Brain pericyte (primary cell): ENCODE data around the gene MEIOB.
"Not testable (repeated sequence)": the region's sequence is repeated elsewhere in the genome, so short reads cannot be mapped to it uniquely, and the experiment has no call there.

Source experiments
- DNase-seq: peaks from one replicate; pipeline ENCODE4 v3.0.0-alpha.2; 2012; ENCODE audit warnings: low read depth, low spot score

MEIOB gene, protein sequence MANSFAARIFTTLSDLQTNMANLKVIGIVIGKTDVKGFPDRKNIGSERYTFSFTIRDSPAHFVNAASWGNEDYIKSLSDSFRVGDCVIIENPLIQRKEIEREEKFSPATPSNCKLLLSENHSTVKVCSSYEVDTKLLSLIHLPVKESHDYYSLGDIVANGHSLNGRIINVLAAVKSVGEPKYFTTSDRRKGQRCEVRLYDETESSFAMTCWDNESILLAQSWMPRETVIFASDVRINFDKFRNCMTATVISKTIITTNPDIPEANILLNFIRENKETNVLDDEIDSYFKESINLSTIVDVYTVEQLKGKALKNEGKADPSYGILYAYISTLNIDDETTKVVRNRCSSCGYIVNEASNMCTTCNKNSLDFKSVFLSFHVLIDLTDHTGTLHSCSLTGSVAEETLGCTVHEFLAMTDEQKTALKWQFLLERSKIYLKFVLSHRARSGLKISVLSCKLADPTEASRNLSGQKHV

DNA sequence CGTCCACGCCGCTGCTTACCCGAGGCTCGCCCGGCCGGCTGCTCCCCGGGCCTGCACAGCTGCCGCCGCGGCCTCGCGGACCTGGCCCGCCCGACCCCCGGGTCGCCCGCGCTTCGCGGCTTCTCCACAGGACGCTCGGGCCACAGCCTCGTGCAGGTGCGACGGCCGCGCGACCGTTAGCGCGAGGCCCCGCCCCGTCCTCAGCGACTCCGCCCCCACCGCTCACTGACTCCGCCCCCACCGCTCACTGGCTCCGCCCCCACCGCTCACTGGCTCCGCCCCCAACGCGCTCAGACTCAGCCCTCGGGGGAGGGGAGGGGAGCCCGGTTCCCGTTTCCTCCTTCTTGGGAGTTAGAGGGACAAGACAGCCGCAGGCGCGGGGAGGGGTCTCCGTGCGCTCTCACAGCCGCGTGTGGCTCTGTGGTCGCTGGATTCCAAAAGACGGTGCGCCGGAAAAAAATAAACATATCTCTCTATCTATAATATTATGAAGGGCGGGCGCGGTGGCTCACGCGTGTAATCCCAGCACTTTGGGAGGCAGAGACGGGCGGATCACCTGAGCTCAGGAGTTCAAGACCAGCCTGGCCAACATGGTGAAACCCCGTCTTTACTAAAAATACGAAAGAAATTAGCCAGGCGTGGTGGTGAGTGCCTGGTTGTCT is at the start of gene MEIOB:
TSS of gene MEIOB (minus strand) at position 191 of the 662 bp plus-strand sequence. CDS start 3,989 bp downstream, outside the sequence.
- DNase-seq: no peak

DNA sequence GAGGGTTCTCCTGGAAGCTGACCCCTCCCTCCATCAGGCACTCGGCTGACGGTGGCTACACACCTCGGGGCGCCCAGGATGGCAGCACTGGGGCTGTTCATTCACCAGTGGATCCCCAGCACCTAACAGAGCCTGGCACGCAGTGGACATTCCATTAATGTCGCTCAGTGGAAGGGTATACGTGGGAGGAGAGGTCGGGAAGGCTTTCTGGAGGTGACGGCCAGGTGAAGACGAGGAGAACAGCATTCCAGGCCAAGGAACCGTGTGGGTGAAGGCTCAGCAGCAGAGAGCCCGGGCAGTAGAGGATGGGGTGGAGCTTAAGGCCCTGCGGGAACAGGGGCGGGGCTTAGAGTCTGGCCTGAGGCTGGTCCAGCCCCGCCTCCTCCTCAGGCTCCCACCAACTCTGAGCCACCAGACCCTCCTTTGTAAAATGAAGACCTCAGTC is 48.8 kb upstream of the MEIOB start:
- no peak for DNase-seq

DNA sequence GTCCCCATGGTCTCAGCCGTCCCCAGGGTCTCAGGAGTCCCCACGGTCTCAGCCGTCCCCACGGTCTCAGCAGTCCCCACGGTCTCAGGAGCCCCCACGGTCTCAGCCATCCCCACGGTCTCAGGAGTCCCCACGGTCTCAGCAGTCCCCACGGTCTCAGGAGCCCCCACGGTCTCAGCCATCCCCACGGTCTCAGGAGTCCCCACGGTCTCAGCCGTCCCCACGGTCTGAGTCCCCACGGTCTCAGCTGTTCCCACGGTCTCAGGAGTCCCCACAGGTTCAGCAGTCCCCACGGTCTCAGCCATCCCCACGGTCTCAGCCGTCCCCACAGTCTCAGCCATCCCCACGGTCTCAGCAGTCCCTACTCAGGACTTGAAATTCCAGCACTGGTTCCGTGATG is 48.2 kb upstream of the MEIOB start:
- DNase-seq: not testable (repeated sequence)

DNA sequence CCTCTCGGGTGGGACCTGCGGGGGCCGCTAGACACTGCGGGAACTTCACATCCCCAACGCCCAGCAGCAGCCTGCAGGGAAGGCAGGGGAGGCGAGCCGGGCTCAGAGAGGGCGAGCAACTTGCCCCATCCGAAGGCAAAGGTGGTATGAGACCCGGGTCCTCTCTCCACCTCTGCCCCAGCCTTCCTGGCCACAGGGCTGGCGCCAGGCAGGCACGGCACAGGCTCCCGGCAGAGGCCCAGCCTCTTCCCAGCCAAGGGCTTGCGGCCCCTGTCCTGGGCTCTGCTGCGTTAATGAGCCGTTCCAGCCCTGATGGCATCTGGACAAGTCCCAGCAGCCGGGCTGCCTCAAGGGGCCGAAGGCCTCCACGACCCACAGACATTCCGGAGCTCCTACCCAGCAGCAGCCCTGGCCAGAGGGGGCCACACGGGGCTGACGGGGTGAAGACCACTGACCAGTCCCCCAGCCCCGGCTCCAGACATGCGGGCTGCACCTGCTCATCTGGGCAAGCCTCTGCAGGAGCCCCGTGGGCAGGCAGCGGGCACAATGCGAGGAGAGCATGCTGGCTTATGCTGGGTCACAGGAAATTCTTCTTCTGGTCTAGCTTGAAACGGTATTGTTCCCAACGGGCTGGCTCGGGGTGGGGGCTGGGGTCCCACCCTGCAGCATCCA is 47.5 kb upstream of the MEIOB start:
- no peak for DNase-seq

DNA sequence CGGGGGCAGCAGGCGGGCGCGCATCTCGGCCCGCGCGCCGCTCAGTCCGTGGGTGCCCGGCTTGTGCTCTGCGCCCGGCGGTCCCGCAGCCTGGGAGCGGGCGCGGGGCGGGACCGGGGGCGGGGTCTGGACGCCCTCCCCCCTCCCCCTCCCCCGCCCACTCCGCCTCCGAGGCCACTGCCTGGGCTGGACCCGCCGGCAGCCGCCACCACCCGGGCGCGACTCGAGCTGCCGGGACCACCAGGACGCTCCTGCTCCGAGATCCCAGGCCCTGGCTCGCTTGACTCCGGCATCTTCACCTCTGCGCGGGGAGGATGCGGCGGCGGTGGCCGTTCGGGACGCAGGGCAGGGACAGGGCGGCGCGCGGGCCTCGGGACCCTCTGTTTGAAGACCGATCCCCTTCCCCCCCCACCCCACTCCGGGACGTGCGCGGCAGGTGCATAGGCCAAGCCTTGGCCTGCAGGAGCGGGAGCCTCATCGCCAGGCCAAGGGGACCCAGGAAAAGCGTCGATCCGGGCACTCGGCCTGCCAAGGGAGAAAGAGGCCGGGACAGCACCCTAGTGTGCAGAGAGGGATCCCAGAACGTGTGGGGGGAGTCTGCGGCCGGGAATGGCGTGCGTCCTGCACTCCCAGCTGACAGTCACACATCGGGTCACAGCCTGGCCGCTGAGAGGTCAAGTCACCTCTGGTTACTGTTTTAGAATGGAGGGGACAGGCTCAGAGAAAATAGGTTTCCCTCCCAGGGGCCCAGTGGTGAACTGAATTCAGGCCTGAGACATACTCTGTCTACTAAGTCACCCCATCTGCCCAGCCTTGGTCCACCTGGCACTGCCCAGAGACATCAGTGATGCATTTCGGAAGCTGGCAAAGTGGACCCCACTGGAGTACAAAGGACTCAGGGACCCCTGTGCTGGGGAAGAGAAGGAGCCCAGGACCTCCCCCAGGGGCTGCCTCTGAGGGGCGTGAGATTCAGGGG is 46.7 kb upstream of the MEIOB start, which contains the start of gene HS3ST6:
TSS of gene HS3ST6 (minus strand) at position 65 of the 976 bp plus-strand sequence. CDS start 92 bp downstream, outside the sequence.
- DNase-seq: no peak

DNA sequence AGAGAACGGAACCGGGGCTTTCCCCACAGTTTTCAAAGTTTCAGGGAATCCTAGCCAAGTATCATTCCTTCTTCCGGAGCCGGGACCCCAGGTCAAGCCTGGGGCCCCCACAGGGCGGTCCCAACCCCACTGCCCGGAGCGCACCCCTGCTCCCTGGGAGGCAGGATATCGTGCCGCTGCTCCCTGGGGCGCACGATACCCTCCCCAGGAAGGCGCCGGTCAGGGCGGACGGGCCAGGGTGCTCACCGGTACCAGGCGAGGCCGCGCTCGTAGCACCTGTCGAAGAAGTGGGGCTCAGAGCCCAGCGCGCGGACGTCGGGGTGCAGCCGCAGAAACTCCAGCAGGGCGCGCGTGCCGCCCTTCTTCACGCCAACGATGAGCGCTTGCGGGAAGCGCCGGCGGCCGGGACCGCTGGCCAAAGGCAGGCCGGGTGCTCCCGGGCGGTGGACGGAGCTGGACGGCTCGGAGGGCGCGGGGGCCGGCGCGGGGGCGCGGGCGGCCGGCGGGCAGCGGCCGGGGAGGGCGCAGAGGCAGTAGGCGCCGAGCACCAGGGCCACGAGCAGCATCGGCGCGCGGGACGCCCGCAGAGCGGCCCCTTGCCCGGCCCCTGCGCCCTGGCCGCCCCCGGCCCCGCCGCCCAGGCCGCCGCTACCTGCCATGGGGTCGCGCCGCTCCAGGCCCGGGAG is 45.8 kb upstream of the MEIOB start:
- no peak for DNase-seq

DNA sequence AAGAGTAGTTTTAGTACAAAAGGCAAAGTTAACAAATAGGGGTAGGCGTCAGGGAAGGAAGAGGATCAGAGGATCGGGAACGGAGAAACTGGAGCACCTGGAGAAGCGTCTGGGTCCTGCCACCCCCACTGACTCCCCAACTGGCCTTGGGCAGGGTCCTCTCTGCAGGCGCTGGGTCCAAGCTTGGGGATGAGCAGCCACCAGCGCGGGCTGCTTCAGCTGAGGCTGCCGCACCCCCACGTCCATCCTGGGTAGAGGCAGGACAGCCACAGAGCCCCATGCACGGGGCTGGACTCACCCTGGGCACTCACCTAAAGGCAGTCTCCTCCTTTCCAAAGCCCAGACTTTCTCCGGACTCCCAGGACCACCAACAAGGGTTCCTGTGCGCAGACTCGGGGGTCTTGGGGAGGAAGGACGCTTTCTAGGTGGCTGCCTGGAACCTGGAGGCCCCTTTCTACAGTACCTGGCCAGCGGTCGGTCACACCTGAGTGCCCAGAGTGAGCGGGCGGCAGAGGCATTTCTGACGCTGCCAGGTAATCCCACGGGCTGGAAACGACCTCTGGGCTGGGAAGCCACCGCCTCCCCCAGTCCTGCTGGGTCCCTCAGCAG is 45.2 kb upstream of the MEIOB start:
- DNase-seq: no peak

DNA sequence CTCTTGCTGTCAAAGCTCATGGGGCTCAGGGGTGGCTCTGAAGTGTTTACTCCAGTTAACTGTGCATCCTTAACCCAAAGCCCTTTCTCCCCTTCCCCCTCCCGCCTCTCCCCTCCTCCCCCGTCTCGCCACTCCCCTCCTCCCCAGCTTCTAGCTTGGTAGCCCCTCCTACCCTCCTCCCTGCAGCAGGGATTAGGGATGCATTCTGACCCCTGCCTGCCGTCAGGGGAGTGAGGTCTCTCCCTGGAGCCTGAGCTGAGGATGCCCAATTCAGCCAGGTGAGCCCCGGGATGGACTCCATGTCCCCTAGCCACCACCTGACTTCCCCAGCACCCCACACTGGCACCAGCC is 44.7 kb upstream of the MEIOB start:
- DNase-seq: no peak

DNA sequence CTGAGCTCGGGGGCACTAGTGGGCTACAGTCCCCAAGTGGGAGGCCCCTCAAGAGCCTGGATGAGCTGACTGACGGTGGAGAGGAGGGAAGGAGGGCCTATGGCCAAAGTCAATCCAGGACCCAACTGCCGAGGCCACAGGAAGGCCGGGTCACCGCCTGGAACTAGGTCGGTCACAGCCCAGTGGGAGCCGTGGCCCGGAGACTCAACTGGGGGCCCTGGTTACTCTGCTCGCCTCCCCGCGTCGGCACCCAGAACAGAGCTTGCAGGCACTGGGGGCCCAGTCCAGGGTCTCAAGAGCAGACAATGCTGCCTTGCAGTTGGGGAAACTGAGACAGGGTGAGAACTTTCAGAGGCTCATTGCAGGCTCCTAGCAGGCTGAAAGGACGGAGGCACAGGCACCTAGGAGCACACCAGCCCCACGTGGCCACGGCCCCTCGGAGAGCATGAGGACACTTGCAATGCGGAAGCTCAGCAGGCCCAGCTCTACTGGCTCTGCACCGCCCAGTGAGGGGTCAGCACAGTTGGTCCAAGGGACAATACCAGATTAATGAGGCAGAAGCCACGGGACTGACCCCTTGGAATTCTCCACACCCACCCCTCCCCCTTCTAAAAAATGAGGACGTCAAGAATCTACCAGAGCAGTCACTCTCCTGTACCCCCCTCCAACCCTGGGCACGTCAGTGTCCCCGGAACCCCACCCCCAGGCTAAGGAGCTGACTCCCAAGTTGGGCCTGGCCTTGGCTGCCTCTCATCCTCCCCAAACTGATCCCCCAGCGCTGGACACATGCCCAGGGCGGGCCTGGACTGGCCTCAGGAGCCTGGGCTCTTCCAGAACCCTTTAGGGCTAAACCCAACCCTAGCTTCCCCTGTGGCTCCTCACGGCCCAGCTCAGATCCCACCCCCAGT is 44.0 kb upstream of the MEIOB start:
- no peak for DNase-seq

DNA sequence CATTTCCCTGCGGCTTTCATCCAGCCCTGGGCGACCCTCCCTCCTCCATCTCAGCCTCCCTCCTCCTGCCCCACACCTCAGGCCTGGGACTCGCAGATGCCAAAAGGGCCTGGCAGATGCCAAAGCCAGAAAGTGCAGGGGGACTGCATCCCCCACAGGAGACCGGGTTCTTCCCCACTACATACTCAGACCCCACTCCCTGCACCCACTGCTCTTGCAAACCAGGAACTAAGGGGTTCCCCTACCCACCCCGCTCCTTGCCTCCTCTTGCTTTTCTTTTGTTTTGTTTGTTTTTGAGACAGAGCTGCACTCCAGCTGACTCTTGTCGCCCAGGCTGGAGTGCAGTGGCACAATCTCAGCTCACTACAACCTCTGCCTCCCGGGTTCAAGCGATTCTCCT is 43.0 kb upstream of the MEIOB start:
- DNase-seq: no peak

DNA sequence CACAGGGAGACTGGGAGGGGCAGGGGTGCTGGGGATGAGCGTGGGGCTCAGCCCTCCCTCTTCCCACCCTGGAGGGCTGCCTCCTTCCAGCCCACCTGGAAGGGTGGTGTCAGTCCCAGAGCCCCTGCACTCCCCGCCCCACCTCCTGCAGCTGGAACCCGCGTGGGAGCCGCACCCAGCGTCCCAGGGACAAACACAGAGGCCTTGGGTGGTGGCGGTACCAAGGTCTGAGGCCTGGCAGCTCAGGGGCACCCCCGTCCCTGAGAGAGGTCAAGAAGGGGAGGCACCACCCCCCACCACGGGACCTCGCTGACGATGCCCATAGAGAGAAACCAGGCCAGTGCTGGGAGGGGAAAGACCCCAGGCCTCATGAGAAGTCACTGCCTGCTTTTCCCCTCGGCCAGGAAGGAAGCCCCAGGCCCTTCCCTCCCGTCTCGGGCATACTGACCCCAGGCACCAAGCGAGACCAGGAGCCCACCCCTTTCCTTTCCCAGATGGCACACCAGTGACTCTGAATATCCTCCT is 42.2 kb upstream of the MEIOB start:
- no peak for DNase-seq

DNA sequence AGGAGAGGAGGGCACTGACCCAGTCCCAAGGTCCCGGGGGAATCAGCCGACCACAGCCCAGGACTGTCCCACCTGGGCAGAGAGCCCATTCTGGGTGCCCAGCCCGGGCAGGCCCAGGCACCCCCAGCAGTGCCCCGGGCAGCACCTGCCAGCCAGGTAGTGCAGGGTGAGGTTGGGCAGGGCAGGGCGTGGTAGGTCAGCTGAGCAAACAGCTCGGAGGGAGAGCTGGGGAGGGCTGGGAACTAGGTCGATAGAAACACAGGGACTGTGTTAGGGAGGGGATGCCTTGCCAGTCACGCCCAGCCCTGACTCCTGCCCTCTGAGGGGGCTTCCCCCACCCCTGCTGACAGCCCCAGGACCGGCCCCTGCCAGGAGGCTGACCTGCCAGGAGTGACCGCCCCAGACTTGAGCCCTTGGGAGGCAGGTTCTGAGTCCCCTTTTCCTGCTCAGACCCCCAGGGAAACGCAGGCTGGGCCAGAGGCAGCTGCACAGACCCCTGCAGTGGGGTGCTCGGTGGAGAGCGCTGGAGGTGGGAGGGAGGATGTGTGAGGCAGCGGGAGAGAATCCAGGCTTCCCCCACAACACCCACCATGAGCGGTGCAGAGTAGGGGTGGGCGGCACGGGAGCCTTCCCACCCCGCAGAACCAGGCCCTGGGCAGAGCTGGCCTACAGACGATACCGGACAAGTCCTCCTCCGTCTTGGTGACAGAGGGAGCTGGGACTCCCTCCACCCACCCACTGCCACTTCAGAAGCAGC is 41.5 kb upstream of the MEIOB start:
- DNase-seq: no peak

DNA sequence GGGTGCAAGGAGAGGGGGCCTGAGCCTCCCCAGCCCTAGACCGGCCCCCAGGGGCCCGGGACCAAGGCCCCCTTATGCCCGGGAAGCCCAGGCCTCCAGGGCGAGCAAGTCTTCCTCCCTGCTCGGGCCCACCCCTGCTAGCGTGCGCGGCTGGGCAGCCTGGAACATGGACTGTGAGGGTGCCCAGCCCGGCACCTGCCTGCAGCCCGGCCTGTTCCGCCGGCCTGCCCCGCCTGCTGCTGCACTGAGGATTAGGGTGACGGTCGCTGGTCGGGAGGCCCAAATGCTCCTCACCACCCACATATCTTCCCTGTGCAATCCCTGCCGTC is 40.2 kb upstream of the MEIOB start:
- DNase-seq: no peak

DNA sequence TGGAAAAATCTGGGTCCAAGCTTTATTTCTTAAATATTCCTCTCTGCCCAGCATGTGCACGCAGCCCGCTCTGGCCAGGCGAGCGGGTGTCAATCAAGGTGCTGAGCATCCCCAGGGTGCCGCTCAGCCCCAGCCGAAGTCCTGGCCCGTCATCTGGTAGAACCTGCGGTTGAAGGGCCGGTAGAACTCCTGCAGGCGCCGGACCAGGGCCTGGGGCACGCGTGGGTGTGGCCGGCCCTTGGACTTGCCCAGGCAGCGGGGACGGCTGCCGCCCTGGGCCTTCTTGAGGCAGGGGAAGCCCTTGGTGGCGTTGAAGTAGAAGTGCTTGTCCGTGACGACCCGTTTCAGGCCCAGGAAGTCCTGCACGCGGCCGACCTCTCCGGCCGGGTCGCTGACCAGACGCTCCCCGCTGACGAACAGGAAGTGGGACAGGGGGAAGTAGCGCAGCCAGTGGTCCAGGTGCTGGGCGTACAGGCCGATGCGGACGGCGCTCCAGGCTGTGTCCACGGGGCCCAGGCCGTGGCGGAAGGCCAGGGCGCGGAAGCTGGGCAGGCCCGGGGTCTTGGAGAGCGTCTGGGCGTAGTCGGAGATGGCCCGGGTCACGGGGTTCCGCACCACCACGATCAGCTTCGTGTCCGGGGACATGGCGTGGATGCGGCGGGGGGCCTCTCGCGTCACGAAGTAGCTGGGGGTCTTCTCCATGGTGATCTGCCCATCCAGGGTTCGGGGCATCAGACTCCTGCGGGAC is 39.7 kb upstream of the MEIOB start:
- no peak for DNase-seq

DNA sequence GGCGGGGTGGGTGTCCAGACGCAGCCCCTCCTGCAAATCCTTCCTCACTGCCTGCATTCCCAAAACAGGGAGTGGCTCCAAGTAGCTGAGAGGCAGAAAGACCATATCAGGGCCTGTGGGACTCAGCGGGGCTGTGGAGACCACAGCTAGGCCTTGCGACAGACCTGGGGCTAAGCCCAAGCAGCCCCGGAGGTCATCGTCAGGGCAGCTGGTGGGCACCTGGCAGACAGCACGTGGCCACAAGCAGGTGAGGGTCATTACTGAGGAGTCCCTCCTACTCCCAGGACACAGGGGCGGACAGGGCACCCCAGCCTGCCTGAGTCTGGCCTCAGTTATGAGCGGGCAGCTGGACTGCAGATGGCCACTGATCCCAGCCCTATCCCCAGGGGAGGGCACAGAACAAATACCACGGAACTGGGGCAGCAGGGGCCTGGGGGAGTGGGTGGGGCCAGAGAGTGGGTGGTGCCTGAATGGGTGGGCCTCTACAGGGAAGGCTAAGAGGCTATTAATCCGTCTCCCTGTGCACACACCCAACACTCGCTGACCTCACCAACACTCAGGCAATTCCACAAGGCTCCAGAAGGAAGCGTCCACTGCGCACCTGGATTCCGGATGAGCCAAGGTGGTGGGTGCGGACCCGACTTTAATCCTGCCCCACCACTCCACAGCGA is 37.7 kb upstream of the MEIOB start:
- DNase-seq: no peak

DNA sequence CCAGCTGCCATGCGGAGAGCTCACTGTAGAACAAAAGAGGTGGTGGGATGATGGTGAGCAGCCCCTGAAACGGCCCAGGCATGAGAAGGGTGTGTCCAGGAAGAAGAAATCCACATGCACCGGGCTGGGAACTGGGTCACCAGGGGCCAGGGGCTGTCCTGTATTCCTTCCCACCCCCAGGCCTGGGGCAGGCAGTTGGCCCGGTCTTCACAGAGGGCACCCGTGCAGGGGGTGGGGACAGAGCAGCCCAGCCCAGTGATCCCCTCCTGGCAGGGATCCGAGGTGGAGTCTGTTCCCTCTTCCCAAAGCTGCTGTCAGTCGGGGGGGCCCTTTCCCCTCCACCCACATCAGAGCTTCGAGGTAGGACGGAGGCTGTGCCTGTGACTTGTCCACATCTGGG is 37.0 kb upstream of the MEIOB start:
- DNase-seq: no peak

DNA sequence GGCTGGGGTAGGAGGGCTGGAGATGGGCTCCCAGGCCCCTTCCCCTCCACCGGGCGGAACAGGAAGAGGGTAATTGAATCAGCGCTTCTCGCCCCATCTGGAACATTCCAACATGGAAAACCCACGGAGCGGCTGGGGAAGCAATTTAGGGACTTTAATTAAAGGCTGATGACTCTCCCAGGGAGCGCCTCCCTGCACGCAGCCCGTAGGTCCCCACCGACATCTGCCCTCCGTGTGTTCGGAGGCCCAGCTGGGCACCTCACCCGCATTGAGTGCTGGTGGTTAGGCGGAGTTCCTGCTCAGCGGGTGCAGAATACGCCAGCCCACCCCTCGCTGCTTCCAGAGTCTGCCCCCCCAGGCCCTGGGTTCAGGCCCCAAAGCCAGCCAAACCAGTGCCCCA is 36.2 kb upstream of the MEIOB start:
- no peak for DNase-seq
